Activated naive CD8-positive, alpha-beta T cell (primary cell): Measurements from ENCODE around the gene ZBTB42.
A peak's percentile ranks its signal among the peaks of the same experiment; 100 is the strongest.
"Not testable (repeated sequence)": the region's sequence is repeated elsewhere in the genome, so short reads cannot be mapped to it uniquely, and the experiment has no call there.

Experiments
- H3K27ac Mint-ChIP-seq: one replicate; pipeline ENCODE4 v1.8.0; 2021; ENCODE audit warnings: mixed read lengths
- H3K27me3 Mint-ChIP-seq: one replicate; pipeline ENCODE4 v1.8.0; 2021; ENCODE audit warnings: mixed read lengths
- H3K36me3 Mint-ChIP-seq: one replicate; pipeline ENCODE4 v1.8.0; 2021; ENCODE audit warnings: mixed read lengths
- H3K4me1 Mint-ChIP-seq: one replicate; pipeline ENCODE4 v1.8.0; 2021; ENCODE audit warnings: low read depth, mixed read lengths
- H3K4me3 Mint-ChIP-seq: one replicate; pipeline ENCODE4 v1.8.0; 2021; ENCODE audit warnings: mild to moderate bottlenecking, mixed read lengths
- H3K9me3 Mint-ChIP-seq: one replicate; pipeline ENCODE4 v1.8.0; 2021; ENCODE audit warnings: low read depth, mixed read lengths

ZBTB42 gene

GRCh38 chr14:104821229-104821945, 20.5 kb downstream of the ZBTB42 start:
- Mint-ChIP-seq H3K4me3 (no peak overlapping the region), H3K36me3 (no peaks in the 10 kb centered on the region), H3K4me1 (peaks cover 17% of the 10 kb centered on the region), H3K27ac (no peak overlapping the region), H3K9me3 (no peaks in the 10 kb centered on the region), H3K27me3 (no peaks in the 10 kb centered on the region)

GRCh38 chr14:104821971-104822608, 21.2 kb downstream of the ZBTB42 start:
- Mint-ChIP-seq H3K9me3 (no peaks in the 10 kb centered on the region), H3K27me3 (no peaks in the 10 kb centered on the region), H3K27ac (no peak overlapping the region), H3K4me1 (peaks cover 14% of the 10 kb centered on the region), H3K4me3 (no peak overlapping the region), H3K36me3 (no peaks in the 10 kb centered on the region)

GRCh38 chr14:104822821-104823615, 22.1 kb downstream of the ZBTB42 start:
- H3K4me1 Mint-ChIP-seq = peaks cover 18% of the 10 kb centered on the region
- H3K27me3 Mint-ChIP-seq = no peaks in the 10 kb centered on the region
- H3K36me3 Mint-ChIP-seq = no peaks in the 10 kb centered on the region
- no peaks in the 10 kb centered on the region for H3K9me3 Mint-ChIP-seq
- no peak overlapping the region for H3K4me3 Mint-ChIP-seq
- H3K27ac Mint-ChIP-seq = no peak overlapping the region

GRCh38 chr14:104824353-104824997, 23.6 kb downstream of the ZBTB42 start:
- H3K4me3 Mint-ChIP-seq = peak overlapping the region; percentile 89
- H3K9me3 Mint-ChIP-seq = no peaks in the 10 kb centered on the region
- H3K4me1 Mint-ChIP-seq = peaks cover 17% of the 10 kb centered on the region
- H3K36me3 Mint-ChIP-seq = no peaks in the 10 kb centered on the region
- H3K27me3 Mint-ChIP-seq = no peaks in the 10 kb centered on the region
- H3K27ac Mint-ChIP-seq = no peak overlapping the region

- Mint-ChIP-seq H3K27ac (no peak overlapping the region), H3K4me1 (peaks cover 15% of the 10 kb centered on the region), H3K36me3 (no peaks in the 10 kb centered on the region), H3K4me3 (peak overlapping the region; percentile 89), H3K9me3 (no peaks in the 10 kb centered on the region), H3K27me3 (no peaks in the 10 kb centered on the region)
These were observed 25.4 kb downstream of the ZBTB42 start for GRCh38 chr14:104826189-104826860.

GRCh38 chr14:104826861-104827176, 25.9 kb downstream of the ZBTB42 start:
- Mint-ChIP-seq H3K36me3 (no peaks in the 10 kb centered on the region), H3K4me3 (peak overlapping the region; percentile 83), H3K27me3 (no peaks in the 10 kb centered on the region), H3K9me3 (no peaks in the 10 kb centered on the region), H3K4me1 (peaks cover 15% of the 10 kb centered on the region), H3K27ac (no peak overlapping the region)

- H3K9me3 Mint-ChIP-seq = no peaks in the 10 kb centered on the region
- peaks cover 15% of the 10 kb centered on the region for H3K4me1 Mint-ChIP-seq
- no peak overlapping the region for H3K27ac Mint-ChIP-seq
- no peaks in the 10 kb centered on the region for H3K27me3 Mint-ChIP-seq
- H3K4me3 Mint-ChIP-seq = peak overlapping the region; percentile 83
- no peaks in the 10 kb centered on the region for H3K36me3 Mint-ChIP-seq
These were observed 26.5 kb downstream of the ZBTB42 start for GRCh38 chr14:104827177-104828055.

- peaks cover 10% of the 10 kb centered on the region for H3K4me1 Mint-ChIP-seq
- H3K4me3 Mint-ChIP-seq = no peak overlapping the region
- no peaks in the 10 kb centered on the region for H3K36me3 Mint-ChIP-seq
- H3K27ac Mint-ChIP-seq = no peak overlapping the region
- no peaks in the 10 kb centered on the region for H3K9me3 Mint-ChIP-seq
- no peaks in the 10 kb centered on the region for H3K27me3 Mint-ChIP-seq
These were observed 29.9 kb downstream of the ZBTB42 start for GRCh38 chr14:104830781-104831180.

- H3K4me1 Mint-ChIP-seq, H3K4me3 Mint-ChIP-seq, H3K36me3 Mint-ChIP-seq, H3K9me3 Mint-ChIP-seq, H3K27me3 Mint-ChIP-seq, H3K27ac Mint-ChIP-seq: not testable (repeated sequence)
These were observed 35.5 kb downstream of the ZBTB42 start for GRCh38 chr14:104836171-104836935.

GRCh38 chr14:104841730-104842129, 40.8 kb downstream of the ZBTB42 start:
- H3K27ac Mint-ChIP-seq = no peak overlapping the region
- H3K4me3 Mint-ChIP-seq = no peak overlapping the region
- H3K4me1 Mint-ChIP-seq = no peaks in the 10 kb centered on the region
- H3K27me3 Mint-ChIP-seq = peaks cover 15% of the 10 kb centered on the region
- H3K9me3 Mint-ChIP-seq = no peaks in the 10 kb centered on the region
- no peaks in the 10 kb centered on the region for H3K36me3 Mint-ChIP-seq

- no peaks in the 10 kb centered on the region for H3K9me3 Mint-ChIP-seq
- H3K4me3 Mint-ChIP-seq = no peak overlapping the region
- H3K27ac Mint-ChIP-seq = no peak overlapping the region
- no peaks in the 10 kb centered on the region for H3K4me1 Mint-ChIP-seq
- peaks cover 17% of the 10 kb centered on the region for H3K27me3 Mint-ChIP-seq
- H3K36me3 Mint-ChIP-seq = no peaks in the 10 kb centered on the region
These were observed 42.1 kb downstream of the ZBTB42 start for GRCh38 chr14:104843006-104843405.

- Mint-ChIP-seq H3K27ac (no peak overlapping the region), H3K4me1 (no peaks in the 10 kb centered on the region), H3K36me3 (no peaks in the 10 kb centered on the region), H3K9me3 (no peaks in the 10 kb centered on the region), H3K4me3 (peak overlapping the region; percentile 60), H3K27me3 (peaks cover 15% of the 10 kb centered on the region)
These were observed 42.8 kb downstream of the ZBTB42 start for GRCh38 chr14:104843442-104844305.
